ENCODE measurements around the gene LIPE.

LIPE gene

DNA sequence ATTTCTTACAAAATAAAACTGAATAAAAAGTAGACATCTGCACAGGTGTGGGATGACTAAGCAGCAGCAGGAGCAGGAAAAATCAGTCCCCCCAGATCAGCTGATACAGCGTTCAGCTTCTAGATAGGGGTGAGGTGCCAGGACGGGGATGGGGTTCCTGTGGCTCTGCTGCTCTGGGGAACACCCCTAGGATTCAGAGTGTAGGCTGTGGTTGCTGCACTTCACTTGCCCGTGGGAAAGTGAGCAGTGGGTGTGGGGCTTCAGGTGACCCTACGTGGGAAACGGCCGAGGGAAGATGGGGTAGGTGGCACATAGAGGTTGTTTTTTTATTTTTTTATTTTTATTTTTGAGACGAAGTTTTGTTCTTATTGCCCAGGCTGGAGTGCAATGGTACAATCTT, 18.8 kb upstream of the LIPE start:
- no peak for DNase-seq

DNA sequence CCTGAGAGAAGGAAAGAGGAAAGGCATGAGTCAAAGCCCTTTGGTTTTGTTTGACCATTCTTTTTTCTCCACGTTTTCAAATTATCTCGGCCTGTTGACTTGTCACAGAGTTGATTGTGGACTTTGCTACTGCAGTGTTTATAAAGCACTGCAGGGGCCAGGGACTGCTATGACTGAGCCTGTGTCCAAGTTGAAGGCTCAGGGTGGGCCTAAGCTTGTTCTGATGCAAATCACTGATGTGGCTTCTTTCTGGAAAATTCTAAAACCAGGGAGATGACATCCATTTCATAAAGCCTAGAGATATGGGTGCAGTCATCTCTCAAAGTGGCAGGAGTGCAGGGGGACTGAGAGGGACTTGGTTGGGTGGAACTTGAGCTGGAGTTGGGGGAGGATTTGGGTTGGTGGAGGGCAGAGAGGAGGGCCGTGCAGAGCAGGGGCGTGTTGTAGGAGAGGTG, 16.8 kb upstream of the LIPE start:
- DNase-seq, result no peak

DNA sequence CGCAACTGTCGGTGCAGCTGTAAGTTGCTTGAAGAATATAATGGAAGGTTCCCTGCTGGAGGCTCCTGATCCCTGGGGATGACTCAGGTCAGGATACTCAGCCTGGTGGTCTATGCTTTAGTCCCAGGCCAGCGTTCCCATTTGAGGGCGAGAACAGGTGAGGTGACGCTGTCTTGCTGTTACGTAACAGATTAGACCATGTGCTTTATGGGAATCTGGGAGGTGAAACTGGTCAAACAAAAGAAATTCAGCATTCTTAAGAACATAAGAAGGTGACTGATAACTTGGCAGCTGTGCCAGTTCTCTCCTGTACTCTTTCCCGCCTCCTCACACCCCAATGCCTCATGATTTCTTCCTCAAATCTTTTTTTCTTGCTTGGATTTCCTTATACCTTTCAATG, 15.6 kb upstream of the LIPE start, which contains the start of gene CXCL17:
CXCL17 (minus strand) TSS at position 114 of the 400 bp plus-strand sequence. CDS start 114 bp downstream, outside the sequence.
- DNase-seq, result no peak

DNA sequence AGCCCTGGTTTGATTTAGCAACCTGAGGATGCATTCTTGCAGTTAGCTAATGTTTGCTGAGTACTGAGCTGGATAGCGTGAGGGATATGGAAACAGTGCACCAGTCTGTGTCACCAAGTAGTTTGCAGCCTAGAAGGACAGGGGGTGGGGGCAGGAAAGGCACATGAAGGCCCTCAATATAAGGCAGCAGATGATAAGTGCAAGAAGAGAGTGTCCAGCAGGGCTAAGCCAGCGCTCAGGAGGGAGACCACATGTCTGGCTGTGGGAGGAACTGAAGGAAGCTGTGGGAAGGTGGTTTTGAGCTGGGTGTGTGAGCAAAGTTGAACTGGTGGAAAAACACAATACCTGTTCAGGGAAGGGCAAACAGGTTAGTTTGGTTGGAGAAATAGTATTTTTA, 13.9 kb upstream of the LIPE start:
- DNase-seq, result no peak

DNA sequence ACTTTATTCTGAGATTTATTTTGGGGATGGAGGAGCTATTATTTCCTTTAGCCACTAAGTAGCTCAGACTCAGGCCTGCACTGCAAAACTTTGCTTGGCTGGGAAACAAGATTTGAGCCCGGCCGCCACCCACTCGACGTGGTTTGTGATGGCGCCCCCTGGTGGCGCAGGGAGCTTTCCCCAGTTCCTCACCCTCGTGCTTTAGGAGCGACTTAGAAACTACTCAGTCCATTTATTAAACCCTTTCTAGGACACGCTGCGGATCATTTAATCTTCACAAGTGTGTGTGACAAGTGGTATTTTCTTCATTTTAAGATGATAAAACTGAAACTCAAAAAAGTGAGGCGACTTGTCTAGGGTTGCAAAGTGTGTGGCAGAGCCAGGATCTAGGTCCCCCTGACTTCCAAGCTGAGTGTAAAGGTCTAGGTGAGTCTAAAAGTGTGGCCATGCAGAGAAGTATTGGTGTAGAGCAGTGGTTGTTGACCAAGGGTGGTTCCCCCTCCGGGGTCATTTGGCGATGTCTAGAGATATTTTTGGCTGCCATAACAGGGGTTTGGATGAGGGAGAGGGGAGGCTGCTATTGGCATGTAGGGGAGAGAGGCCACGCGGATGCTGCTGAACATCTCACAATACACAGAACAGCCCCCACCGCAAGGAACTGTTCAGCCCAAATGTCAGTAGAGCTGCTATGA, 13.3 kb upstream of the LIPE start:
- peak; percentile 88 to 89 for DNase-seq

DNA sequence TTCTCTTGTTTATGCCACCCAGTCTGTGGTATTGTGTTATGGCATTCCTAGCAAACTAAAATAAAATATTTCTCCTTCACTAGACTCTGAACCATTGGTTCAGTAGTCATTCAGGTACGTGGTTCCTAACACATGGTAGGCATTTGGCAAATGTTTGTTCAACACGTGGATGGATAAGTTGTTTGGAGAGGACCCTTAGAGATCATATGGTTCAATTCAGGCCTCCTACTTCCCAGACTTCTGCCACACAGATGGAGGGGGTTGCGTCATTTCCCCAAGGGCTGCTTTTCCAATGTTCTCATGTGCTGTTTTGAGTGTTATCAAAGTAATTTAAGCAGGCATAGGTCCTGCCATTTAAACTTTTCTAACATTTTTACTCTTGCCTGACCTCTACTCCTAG, 8.8 kb upstream of the LIPE start:
- no peak for DNase-seq

DNA sequence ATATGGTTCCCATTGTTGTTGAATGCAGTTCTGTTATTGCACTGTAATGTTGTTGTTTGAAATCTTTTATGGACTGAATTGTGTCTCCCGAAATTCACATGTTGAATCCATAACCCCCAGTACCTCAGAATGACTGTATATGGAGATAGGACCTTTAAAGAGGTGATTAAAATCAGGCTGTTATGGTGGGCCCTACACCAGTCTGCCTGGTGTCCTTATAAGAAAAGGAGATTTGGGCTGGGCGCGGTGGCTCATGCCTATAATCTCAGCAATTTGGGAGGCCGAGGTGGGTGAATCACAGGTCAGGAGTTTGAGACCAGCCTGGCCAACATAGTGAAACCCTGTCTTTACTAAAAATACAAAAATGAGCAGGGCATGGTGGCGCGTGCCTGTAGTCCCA, 8.1 kb upstream of the LIPE start:
- DNase-seq, result no peak

DNA sequence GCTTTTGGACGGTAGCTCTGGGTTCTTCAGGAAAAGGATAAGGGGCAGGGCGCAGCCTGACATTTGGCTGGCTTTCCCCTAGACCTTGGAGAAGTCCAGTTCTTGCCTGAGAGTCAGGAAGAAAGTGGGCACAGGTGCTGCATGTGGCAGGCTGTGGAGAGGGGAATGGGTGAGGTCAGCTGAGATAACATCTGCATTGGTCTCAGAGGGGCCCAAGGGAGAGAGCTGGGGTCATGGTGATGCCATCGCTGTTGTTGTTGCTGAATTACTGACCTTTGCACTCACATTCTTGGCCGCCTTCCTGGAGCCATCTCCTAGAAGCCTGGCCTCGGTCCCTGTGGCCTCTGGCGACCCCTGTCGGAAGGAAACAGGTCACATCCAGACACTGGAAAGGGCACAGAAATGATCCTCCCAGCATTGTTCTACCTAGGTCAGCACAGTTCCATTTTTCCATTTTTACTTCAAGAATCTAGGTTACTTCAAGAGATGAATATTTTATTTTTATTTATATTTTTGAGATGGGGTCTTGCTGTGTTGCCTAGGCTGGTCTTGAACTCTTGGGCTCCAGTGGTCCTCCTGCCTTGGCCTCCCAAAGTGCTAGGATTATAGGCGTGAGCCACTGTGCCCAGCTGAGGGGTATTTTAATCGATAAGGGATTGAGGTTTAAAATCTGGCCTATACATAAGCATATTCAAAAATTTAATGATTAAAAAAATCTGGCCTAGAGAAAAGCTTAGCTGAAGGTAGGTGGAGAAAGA, 6.5 kb upstream of the LIPE start:
- peak; percentile 73 to 74 for DNase-seq

DNA sequence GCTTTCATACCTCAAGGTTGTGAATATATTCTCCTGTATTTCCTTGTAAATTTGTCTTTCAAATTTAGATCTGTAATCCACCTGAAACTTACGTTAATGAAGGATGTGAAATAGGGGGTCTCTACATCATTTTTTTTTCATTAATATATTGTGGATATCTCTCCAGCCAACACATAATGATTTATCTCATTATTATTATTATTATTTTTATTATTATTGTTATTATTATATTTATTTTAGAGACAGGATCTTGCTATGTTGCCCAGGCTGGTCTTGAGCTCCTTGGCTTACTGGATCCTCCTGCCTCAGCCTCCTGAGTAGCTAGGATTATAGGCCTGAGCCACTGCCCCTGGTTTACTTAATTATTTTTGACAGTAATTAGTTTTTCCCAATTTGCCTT, 4.3 kb upstream of the LIPE start:
- no peak for DNase-seq

DNA sequence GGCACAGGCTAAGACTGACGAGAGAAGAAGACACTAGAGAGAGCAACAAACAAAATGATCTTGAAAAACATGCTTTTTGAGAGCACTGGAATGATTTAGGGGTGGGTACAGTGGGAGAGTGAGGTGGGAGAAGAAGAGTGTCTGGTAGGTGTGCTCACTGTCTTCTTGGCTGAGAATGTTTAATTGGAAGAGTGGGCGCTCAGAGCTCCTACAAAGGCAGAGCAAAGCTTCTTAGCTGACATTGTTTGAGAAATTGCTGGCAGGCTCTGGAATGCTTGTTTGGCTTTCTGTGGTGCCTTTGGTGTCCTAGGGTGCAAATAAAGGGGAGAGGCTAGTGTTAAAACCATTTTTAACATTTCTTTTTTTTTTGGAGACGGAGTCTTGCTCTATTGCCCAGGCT, 1.5 kb upstream of the LIPE start:
- no peak for DNase-seq

DNA sequence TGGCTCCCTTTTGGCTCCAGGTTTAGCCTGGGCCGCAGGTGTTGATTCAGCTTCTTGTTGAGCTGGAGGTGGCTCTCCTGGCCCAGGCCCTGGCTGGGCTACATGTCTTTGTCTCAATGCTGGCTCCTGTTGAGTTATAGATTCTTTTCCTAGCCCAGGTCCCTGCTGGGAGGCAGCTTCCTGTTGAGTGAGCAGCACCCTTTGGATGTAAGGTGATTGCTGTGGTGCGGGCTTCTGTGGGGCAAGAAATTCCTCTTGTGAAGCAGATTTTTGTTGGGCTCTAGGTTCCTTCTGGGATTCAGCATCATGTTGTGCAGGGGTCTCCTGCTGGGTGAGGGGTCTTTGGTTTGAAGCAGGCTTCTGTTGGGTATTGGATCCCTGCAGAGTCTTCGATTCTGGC, 545 bp downstream of the LIPE start:
- DNase-seq, result no peak

DNA sequence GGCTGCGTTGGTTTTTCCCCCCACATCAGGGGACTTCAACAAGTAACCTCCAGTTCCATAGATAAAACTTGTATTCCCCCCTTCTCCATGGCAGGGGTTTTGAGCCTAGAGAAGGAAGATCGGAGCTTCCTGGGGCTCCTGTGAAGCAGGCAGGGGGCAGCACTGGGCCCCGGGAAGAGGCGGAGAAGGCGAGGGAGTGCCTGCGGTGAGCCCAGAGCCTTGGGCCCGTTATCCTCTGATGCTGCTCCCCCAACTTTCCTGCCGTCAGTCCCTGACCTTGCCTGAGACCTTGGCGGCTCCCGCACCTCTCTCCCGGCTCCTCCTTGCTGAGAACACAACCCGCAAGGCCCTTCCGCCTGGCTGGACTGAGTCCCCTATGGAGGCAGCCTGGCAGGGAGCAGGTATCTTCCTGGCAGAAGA, 2.5 kb downstream of the LIPE start:
- no peak for DNase-seq

DNA sequence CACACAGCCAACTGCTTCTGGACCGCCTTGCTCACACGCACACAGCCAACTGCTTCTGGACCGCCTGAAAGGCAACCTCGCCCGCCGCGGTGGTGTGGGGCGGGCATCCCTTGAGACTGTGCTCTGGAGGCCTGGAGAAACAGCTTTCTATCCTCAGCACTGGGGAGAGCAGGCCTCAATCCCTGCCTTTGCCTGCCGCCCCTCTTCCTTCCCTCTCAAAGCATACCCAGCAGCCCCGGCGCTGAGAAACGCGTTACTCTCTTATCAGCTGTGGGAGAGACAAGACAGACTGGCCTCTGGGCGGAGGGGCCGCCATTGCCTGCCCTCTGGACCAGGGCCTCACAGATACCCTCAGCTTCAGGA, 2.9 kb downstream of the LIPE start:
- DNase-seq, result no peak

DNA sequence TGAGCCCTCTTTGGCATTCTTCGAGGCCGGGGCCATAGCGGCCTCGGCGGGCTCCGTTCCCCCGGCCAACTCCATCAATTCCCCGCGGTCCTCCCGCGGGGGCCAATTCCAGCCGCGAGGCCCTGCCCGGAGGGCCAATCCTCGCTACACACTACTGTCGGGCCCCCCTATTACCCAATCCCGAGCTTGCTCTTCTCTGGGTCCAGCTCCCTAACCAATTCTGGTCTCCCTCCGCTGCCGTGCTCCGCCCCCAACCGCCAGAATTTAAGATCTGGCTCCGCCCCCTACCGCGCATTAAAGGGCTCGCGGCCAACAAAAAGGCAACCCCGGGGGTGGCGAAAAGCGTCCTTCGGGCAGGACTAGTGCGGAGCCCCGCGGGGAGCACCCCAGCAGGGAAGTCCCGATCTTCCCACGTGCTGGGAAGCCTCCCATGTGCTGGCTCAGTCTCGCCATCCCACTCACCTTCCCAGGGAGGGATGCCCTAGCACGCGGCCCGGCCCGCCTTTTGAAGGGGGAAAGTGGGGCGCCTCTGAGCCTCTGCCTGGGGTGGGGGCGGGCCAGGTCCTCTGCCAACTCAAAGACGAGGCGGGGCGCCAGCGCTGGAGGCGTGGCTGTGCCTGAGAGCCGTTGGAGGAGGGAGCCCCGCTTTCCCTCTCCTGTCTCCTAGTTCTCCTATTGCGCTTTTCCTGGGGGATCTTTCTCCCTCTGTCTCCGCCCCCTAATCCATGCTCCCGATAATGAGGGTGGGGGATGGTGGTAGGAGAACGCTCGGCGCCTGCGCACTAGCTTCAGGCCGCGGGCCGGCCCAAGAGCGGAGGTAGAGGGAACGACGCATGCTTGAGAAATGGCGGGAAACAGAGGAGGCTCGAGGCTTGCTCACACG, 3.5 kb downstream of the LIPE start:
- peak; percentile 97 for DNase-seq

DNA sequence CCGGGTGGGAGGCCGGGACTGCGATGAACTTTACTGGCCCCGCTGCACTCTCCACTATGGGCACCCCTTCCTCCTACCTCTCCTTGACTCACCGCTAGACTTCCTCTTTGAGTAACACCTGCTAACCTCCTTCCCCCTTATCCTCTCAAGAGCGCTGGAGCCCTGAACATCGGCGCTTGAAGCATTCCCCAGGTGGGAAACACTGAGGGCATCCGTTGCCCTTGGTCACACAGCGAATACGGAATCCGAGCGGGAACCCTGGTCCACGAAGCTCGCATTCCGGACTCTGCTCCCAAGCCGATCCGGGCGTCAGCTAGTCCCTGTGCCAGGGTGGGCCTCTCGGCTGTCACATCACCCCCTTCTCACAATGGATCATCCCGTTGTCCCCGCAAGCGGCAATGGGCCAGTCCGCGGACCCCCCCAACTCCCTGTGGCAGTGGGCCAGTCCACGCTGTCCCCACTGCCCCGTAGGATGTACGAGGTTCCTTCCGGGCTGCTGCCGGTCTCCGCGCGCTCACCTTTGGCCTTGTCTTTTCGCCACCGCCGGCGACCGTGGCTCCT, 4.2 kb downstream of the LIPE start:
- DNase-seq, result peak; percentile 68 to 74

DNA sequence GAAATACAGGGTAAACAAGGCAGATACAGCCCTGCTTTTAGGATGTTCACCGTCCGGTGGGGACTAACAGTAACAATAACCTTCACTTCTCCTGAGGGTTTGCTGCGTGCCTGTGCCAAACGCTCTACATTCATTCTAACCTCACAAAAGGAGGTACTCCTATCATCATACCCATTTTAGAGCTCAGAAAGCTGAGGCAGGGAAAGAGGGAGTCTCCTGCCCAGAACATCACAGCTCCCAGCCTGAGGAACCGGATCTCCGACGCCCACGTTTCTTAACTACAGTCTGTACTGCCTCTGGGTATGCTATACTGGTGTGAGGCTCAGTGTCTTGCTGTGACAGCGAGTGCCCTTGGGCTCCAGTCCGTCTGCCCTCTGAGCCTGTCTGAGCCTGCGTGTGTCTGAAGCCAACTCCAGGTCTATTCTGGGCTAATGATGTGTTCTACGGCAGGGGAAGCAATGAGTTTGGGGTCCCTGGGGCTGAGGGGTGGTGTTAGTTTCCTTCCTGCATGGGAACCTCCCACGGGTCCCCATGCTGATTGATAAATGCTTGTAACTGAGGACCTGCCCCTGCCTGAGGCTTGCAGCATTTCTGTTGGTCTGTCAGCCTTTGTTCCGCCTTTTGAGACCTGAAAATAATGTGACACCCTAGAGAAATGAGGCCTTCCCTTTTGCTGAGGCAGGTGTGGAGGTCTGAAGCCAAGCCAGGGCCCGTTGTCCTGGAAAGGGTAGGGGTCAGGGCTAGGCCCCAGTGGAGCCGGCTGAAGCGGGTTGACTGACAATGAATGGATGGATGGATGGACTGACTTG, 4.9 kb downstream of the LIPE start:
- DNase-seq, result no peak

DNA sequence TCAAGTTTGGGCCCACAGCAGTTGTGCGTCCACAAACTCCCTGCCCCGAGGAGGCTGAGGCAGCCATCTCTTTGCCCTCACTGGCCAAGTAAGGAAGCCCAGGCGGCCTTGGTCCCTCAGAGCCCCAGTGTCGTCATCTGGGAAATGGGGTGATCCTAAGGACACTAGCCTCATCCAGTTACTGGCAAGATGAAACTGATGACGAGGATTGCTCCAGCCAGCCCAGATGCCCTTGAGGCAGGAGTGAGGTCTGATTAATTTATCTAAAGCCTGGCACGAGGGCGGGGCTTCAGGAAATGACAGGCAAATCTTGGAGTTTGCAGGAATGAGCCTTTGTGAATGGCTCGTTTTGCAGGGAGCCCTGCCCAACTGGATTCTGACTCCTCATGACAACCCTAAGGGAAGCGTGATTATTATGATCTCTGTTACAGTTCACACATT, 5.6 kb downstream of the LIPE start:
- DNase-seq, result no peak

DNA sequence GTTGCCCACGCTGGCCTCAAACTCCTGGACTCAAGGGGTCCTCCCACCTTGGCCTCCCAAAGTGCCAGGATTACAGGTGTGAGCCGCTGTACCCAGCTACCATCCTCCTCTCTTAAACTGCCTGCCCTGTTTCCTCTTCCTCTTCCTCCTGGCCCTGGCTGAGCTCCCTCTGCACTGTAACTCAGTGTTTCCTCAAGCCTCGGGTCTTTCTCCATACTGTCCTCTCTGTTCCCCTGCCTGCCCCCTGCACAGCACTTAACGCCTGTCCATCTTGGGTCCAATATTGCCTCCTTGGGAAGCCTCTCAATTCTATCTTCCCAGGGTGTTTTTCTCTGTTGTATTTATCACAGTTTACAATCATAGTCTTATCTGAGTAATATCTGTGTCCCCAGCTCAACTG, 6.1 kb downstream of the LIPE start:
- no peak for DNase-seq

DNA sequence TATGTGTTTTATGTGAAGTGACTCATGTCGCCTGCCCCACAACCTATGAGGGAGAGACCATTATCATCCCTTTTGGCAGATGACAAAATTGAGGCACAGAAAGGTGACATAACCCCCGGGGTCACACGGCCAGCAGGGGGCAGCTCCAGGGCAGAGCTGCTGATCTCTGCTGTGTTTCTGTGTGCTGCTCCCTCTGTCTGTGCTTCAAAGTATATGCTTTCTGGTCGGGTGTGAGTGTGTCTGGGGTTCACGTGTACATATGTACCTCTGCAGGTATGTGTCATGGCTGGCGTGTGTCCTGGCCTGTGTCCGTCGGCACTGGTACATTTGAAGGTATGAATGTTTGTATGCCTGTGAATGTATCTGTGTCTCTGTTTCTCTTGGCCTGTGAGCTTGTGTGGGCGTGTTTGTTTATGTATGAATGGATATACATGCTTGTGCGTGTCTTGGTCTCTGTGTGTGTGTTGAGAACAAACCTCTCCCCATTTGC, 7.1 kb downstream of the LIPE start:
- DNase-seq, result peak; percentile 82 to 86

DNA sequence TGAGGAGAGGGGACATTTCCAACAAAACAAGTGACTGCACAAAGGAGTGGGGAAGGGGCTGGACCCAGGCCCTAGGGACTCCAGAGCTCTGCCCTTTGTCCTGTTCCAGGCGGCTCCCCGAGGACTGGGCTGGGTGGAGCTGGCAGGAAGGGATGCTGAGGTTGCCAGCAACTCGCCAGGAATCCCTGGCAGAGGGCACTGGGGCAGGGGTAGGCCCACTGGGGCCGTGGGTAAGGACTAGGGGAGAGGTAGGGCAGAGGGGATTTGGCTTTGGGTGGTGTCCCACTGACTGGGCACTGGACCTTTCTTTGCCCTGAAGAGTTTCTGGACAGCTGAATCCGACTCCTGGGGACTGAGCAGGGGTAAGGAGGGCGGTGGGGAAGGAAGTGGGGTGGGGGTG, 7.9 kb downstream of the LIPE start:
- no peak for DNase-seq

DNA sequence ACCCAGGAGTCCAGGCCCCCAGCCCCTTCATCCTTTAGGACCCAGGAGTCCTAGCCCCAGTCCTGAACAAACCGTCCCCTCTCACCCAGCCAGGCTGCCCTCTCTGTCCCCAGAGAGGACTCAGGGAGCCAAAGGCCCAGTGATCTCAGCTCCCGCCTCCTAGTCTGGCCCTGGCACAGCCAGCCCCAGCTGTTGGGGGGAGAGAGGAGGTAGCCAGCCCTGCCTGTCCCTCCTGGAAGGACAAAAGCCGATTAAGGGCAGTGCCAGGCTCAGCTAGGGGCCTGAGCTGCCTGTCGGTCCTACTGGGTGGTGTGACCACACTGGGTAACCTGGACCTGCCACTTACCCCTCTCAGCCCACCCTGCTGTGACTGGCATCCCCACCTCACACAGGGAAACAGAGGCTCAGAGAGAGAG, 14.5 kb downstream of the LIPE start:
- DNase-seq, result no peak

DNA sequence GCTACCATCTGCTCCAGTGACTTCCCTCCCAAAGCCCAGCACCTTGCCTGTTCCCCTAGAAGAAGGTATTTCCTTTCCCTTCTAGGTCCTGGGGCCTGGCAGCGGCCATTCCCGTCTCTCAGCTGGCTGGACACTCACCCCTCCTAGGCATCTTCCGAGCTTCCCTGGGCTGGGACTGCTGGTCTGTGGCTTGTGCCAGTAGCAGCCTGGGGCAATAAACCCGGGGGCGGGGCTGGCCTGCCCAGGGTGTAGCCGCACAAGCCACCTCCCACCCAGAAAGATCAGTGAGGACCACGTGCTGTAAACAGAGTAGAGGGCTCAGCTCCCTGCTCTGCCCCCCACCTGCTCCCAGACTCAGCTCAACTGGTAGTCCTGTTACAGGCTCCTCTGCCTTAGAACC, 15.0 kb downstream of the LIPE start:
- no peak for DNase-seq

All from activated T-cell treated with anti-CD3 and anti-CD28 coated beads, Interleukin-2, amount 50 U/mL, for 48 hours (primary cell).